Epithelial cell of umbilical artery (primary cell): ENCODE measurements around the gene GOLGA8O. TPM values are rescaled to one million over a fixed set of nuclear protein-coding genes. Genes with fewer than 3 reads are reported as not detected.

Experiments used
- total RNA-seq: library from RNA; depleted of rRNA; stranded (reverse); fragments of >200 nt; gene quantifications from 2 replicates; pipeline ENCODE4 v1.2.3, GENCODE V29; 2014

Gene GOLGA8O, protein sequence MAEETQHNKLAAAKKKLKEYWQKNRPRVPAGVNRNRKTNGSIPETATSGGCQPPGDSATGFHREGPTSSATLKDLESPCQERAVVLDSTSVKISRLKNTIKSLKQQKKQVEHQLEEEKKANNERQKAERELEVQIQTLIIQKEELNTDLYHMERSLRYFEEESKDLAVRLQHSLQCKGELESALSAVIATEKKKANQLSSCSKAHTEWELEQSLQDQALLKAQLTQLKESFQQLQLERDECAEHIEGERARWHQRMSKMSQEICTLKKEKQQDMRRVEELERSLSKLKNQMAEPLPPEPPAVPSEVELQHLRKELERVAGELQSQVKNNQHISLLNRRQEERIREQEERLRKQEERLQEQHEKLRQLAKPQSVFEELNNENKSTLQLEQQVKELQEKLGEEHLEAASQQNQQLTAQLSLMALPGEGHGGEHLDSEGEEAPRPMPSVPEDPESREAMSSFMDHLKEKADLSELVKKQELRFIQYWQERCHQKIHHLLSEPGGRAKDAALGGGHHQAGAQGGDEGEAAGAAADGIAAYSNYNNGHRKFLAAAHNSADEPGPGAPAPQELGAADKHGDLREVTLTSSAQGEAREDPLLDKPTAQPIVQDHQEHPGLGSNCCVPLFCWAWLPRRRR
- total RNA-seq = 1.1 TPM in 1 of 2 replicates, not detected in the other

DNA sequence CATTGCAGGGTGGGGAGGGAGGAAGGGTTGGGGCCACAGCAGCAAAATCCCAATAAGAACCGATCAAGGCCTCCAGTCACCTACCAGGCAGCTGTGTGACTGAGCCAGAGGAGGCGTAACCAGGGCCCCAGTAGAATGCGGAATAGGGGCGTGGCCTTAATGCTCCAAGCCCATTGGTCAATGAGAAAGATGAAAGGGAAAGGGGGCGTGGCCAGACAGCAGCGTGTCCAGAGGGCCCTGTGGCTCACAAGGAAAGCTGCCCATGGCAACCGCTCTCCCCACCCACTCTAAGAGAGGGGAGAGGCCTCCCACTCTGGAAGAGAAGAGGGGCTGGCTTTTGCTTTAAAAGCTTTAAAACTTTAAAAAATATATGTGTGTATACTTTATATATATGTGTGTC, at the start of gene GOLGA8O:
GOLGA8O (minus strand) TSS at position 101 of the 400 bp plus-strand sequence; CDS start at position 3, 98 bp downstream.

DNA sequence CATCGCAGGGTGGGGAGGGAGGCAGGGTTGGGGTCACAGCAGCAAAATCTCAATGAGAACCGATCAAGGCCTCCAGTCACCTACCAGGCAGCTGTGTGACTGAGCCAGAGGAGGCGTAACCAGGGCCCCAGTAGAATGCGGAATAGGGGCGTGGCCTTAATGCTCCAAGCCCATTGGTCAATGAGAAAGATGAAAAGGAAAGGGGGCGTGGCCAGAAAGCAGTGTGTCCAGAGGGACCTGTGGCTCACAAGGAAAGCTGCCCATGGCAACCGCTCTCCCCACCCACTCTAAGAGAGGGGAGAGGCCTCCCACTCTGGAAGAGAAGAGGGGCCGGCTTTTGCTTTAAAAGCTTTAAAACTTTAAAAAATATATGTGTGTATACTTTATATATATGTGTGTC, 52.2 kb downstream of the GOLGA8O start, which contains the start of gene GOLGA8K:
GOLGA8K (minus strand) TSS at position 101 of the 400 bp plus-strand sequence; CDS start at position 3, 98 bp downstream.

Other genes starting within 250 kb of the GOLGA8O start
- 0.30 and 0.32 TPM in 2 replicates for gene GOLGA8K, start 52.3 kb downstream of the GOLGA8O start, total RNA-seq
- 1.6 and 2.1 TPM in 2 replicates for gene GOLGA8N, start 137.8 kb upstream of the GOLGA8O start, total RNA-seq
- gene ARHGAP11A, start 159.9 kb upstream of the GOLGA8O start, total RNA-seq = 23.1 and 25.4 TPM in 2 replicates
- 3.2 and 4.6 TPM in 2 replicates for gene SCG5, start 186.1 kb upstream of the GOLGA8O start, total RNA-seq